ENCODE results near the gene NYAP2. TPM values are rescaled to one million over a fixed set of nuclear protein-coding genes. Genes with fewer than 3 reads are reported as not detected.

Gene NYAP2
- polyA plus RNA-seq, 3 donors = not detected

DNA sequence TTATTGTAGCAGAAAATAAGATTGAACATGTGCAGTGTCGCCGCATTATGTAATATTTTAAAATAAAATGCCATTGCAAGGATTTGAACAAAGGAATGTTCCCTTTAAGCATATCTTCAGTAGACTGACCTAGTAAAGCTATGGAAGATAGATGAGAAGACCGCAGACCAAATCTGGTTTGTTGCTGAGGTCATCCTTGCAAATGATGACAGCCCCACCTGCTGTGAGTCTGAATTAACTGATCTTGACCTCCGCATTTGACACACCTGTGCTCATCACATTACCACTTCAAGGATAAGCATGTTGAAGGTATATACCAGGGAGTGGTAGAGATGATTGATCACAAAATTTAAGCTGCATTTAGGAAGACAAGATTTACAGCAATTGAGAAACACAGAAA, 96.2 kb downstream of the NYAP2 start:
- Histone ChIP-seq H2AFZ (ENCODE audit: insufficient read depth, low read depth, low read length, poor library complexity, severe bottlenecking) (no peak overlapping the region), H4K20me1 (ENCODE audit: insufficient read depth, low read length) (no peaks in the 10 kb centered on the region), H3K27ac (ENCODE audit: low read depth in 1 of 2, low read length in 2 of 2) (no peak overlapping the region), H3K4me3 (replicated peaks in 1 of 3; ENCODE audit: low read depth in 2 of 3, low read length in 3 of 3) (no peak overlapping the region), H3K36me3 (replicated peaks in 1 of 2; ENCODE audit: control insufficient read depth in 1 of 2, insufficient read depth in 2 of 2, low read length in 2 of 2) (no peaks in the 10 kb centered on the region), H3K4me2 (replicated peaks; ENCODE audit: extremely low read depth, low read length, poor library complexity, severe bottlenecking) (no peak overlapping the region), H3K9me3 (replicated peaks in 1 of 2; ENCODE audit: control insufficient read depth in 1 of 2, insufficient read depth in 1 of 2, low read length in 2 of 2) (no peaks in the 10 kb centered on the region), H3K27me3 (ENCODE audit: control insufficient read depth in 2 of 2, insufficient read depth in 2 of 2, low read length in 2 of 2) (no peaks in the 10 kb centered on the region), H3K4me1 (ENCODE audit: control insufficient read depth in 1 of 2, insufficient read depth in 2 of 2, low read length in 2 of 2) (no peaks in the 10 kb centered on the region), H3K79me2 (ENCODE audit: insufficient read depth, low read length) (no peaks in the 10 kb centered on the region), H3K9ac (ENCODE audit: insufficient read depth, low read length, poor library complexity, severe bottlenecking) (no peak overlapping the region)
- peaks cover 0 to 5% (median 0%) of the 10 kb centered on the region in 7 donors for H3K9me3 Mint-ChIP-seq
- no peak for DNase-seq
- no CpG with 5 or more reads among the region's 4 CpGs for WGBS (ENCODE audit: insufficient coverage)
- no peak for TF ChIP-seq CTCF (IDR thresholded peaks at IDR 0.05)
- H3K27ac Mint-ChIP-seq = no peak overlapping the region
- H3K36me3 Mint-ChIP-seq = no peaks in the 10 kb centered on the region
- H3K27me3 Mint-ChIP-seq (ENCODE audit: low read depth in 3 of 3) = peaks cover 0 to 2% (median 0%) of the 10 kb centered on the region in 3 donors
- no peaks in the 10 kb centered on the region for H3K4me1 Mint-ChIP-seq
- intact Hi-C loops (cut with micrococcal nuclease) = no loop called here
- no peak overlapping the region for H3K4me3 Mint-ChIP-seq

GRCh38 chr2:225496568-225496967, 97.1 kb downstream of the NYAP2 start:
- Mint-ChIP-seq H3K9me3 (peaks cover 0 to 5% (median 0%) of the 10 kb centered on the region in 7 donors), H3K27ac (no peak overlapping the region), H3K27me3 (ENCODE audit: low read depth in 3 of 3) (no peaks in the 10 kb centered on the region), H3K36me3 (no peaks in the 10 kb centered on the region), H3K4me1 (no peaks in the 10 kb centered on the region), H3K4me3 (no peak overlapping the region)
- 60% methylated on average over 1 of the region's 1 CpG for WGBS (ENCODE audit: insufficient coverage)
- DNase-seq = no peak
- Histone ChIP-seq H2AFZ (ENCODE audit: insufficient read depth, low read depth, low read length, poor library complexity, severe bottlenecking) (no peak overlapping the region), H3K36me3 (replicated peaks in 1 of 2; ENCODE audit: control insufficient read depth in 1 of 2, insufficient read depth in 2 of 2, low read length in 2 of 2) (no peaks in the 10 kb centered on the region), H4K20me1 (ENCODE audit: insufficient read depth, low read length) (no peaks in the 10 kb centered on the region), H3K4me3 (replicated peaks in 1 of 3; ENCODE audit: low read depth in 2 of 3, low read length in 3 of 3) (no peak overlapping the region), H3K79me2 (ENCODE audit: insufficient read depth, low read length) (no peaks in the 10 kb centered on the region), H3K4me1 (ENCODE audit: control insufficient read depth in 1 of 2, insufficient read depth in 2 of 2, low read length in 2 of 2) (no peaks in the 10 kb centered on the region), H3K9ac (ENCODE audit: insufficient read depth, low read length, poor library complexity, severe bottlenecking) (no peak overlapping the region), H3K27ac (ENCODE audit: low read depth in 1 of 2, low read length in 2 of 2) (no peak overlapping the region), H3K4me2 (replicated peaks; ENCODE audit: extremely low read depth, low read length, poor library complexity, severe bottlenecking) (no peak overlapping the region), H3K9me3 (replicated peaks in 1 of 2; ENCODE audit: control insufficient read depth in 1 of 2, insufficient read depth in 1 of 2, low read length in 2 of 2) (no peaks in the 10 kb centered on the region), H3K27me3 (ENCODE audit: control insufficient read depth in 2 of 2, insufficient read depth in 2 of 2, low read length in 2 of 2) (no peaks in the 10 kb centered on the region)
- TF ChIP-seq CTCF (IDR thresholded peaks at IDR 0.05) = no peak
- intact Hi-C loops (cut with micrococcal nuclease) = no loop called here
